Adrenal gland (tissue), 12 donors: ENCODE measurements around the gene BRF1. TPM values are rescaled to one million over a fixed set of nuclear protein-coding genes. Genes with fewer than 3 reads are reported as not detected.

Experiments
- DNase-seq, 7 donors: peaks; one replicate each; pipeline ENCODE4 v3.0.0-alpha.2; 2019 to 2020
- H3K27ac ChIP-seq, 5 donors: fragments of 200-600 bp; sonication (generic) in 4 of 5; 1 replicate in 3 of 5; 2 replicates in 2 of 5; pipeline versions ENCODE4 v1.5.1 to v1.8.0; 2016 to 2020; ENCODE audit warnings: mild to moderate bottlenecking in 1 of 5
- H3K27me3 ChIP-seq: fragments of 200-600 bp; 2 replicates; pipeline ENCODE4 v1.8.0; 2021
- H3K36me3 ChIP-seq, 2 donors: fragments of 200-600 bp; replicated peaks in 1 of 2; 1 replicate in 1 of 2; 2 replicates in 1 of 2; pipeline versions ENCODE4 v1.5.1 to v1.8.0; 2018 to 2022
- H3K4me1 ChIP-seq, 2 donors: fragments of 200-600 bp; replicated peaks in 1 of 2; 1 replicate in 1 of 2; 2 replicates in 1 of 2; pipeline versions ENCODE4 v1.5.1 to v1.8.0; 2018 to 2021
- H3K4me3 ChIP-seq, 4 donors: fragments of 200-600 bp; sonication (generic) in 3 of 4; one replicate each; pipeline ENCODE4 v1.5.1; 2016 to 2018
- H3K9me3 ChIP-seq, 3 donors: fragments of 200-600 bp; sonication (generic) in 1 of 3; replicated peaks in 1 of 3; 1 replicate in 2 of 3; 2 replicates in 1 of 3; pipeline versions ENCODE4 v1.5.1 to v1.8.0; 2016 to 2021
- CTCF ChIP-seq, 6 experiments: fragments of 450-650 bp in 4 of 6; fragments of 200-600 bp in 2 of 6; sonication (generic) in 1 of 6; IDR thresholded peaks; 1 replicate in 5 of 6; 2 replicates in 1 of 6; pipeline versions ENCODE4 v1.5.1 to v1.8.0; 2016 to 2021; ENCODE audit warnings: antibody characterized with exemption in 6 of 6, mild to moderate bottlenecking in 2 of 6, moderate library complexity in 1 of 6
- POLR2A ChIP-seq, 2 donors: fragments of 450-650 bp; IDR thresholded peaks; one replicate each; pipeline ENCODE4 v1.6.1; 2017; ENCODE audit warnings: antibody characterized with exemption in 2 of 2, mild to moderate bottlenecking in 2 of 2, moderate library complexity in 1 of 2
- WGBS, 4 donors: extraction: QIAGEN DNeasy Blood & Tissue Kit in 2 of 4; methylation state at CpG; one replicate each; pipeline versions ENCODE4 v1.1.5 to v1.1.7; 2013 to 2017; 5-methylcytosine and 5-hydroxymethylcytosine counted together
- intact Hi-C, 2 donors: fragments of 100-400 bp; cut with DNase I; formaldehyde crosslinking; loops; one replicate each; pipeline versions ENCODE4 v1.14.1 to v1.15.0; 2022 to 2023
- polyA plus RNA-seq, 3 donors: library from polyadenylated mRNA; stranded (reverse); fragments of 200-250 nt in 2 of 3; fragments of 350-450 nt in 1 of 3; fragmentation: Illumina TruSeq in 1 of 3; extraction: RNeasy Lipid Tissue Mini Kit (QIAGEN cat#74804) in 1 of 3; gene quantifications; one replicate each; pipeline ENCODE4 v1.2.3, GENCODE V29; 2013 to 2014
- total RNA-seq, 9 donors: library from RNA; depleted of rRNA in 4 of 9; stranded (reverse); fragments of >200 nt in 4 of 9; fragments of 120-200 nt in 1 of 9; fragmentation: NEBNext Ultra II Directional in 1 of 9; extraction: Animal tissue kit (Norgen Biotek cat#: 25700) in 1 of 9; gene quantifications; one replicate each; pipeline versions ENCODE4 v1.1.0 to v1.2.4, GENCODE V29; 2013 to 2023
- donor health status: healthy with polysubstance abuse.
- donor health status: Bipolar disorder and iron deficiency.
- donor health status: DM: yes; HTN: yes; CAD: no.
- donor health status: DM: no; HTN: no; CAD: no.
- donor health status: DM: no; HTN: no; CAD: no.
- donor health status: DM: yes; HTN: yes; CAD: no.

Gene BRF1
- total and polyA plus RNA-seq, 12 donors, result 14.0 to 96.9 (median 37.5) TPM

- no peak for TF ChIP-seq CTCF (IDR thresholded peaks at IDR 0.05)
- no peak for TF ChIP-seq POLR2A (IDR thresholded peaks at IDR 0.05)
- Histone ChIP-seq H3K4me1 (peaks cover 0 to 2% of the 10 kb centered on the region in 2 donors), H3K27me3 (no peaks in the 10 kb centered on the region), H3K36me3 (peaks cover 0 to 29% of the 10 kb centered on the region in 2 donors), H3K27ac (no peak overlapping the region), H3K9me3 (no peaks in the 10 kb centered on the region), H3K4me3 (no peak overlapping the region)
- no peak for DNase-seq
- intact Hi-C loops, result no loop called here
- WGBS, 4 donors, result 88 to 98% (median 94%) methylated on average over 8 to 10 of the region's 10 CpGs
These were observed 74.6 kb downstream of the BRF1 start for GRCh38 chr14:105226198-105226597.

DNA sequence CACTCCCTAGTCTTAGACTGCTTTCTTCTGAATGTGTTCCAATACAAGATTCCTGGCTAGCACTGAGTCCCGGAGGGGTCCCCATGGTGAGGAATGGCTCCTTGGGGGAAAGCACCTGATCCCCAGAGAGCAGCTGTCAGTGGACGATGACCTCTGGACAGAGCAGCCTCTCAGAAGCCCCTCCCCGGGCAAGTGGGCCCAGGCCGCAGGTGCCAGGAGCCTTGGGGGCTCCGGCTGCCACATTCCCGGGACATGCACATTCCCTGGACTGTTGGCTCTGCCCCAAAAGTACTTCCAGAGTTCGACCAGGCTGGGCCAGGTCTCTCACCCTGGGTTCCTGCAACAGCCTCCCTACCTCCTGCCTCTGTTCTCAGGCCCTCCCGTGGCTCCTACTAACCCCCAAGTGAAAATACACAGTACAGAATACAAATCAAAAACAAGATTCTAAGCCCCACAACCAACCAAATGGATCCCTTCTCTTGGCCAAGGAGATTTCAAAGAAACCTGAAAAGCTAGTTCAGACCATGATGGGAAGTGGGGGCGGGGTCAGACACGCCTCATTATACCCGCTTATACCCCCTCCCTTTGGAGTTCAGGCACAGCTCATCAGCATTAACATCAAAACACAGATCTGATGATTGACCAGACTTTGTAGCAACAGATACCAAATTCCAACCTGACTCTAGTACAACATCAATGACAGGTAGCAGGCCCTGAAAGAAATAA, 75.8 kb downstream of the BRF1 start:
- Histone ChIP-seq H3K4me3 (no peak overlapping the region), H3K9me3 (no peaks in the 10 kb centered on the region), H3K36me3 (peaks cover 0 to 33% of the 10 kb centered on the region in 2 donors), H3K4me1 (peaks cover 0 to 11% of the 10 kb centered on the region in 2 donors), H3K27me3 (no peaks in the 10 kb centered on the region), H3K27ac (no peak overlapping the region)
- no peak for DNase-seq
- WGBS, 4 donors, result 90 to 98% (median 94%) methylated on average over 5 to 11 of the region's 11 CpGs
- TF ChIP-seq CTCF (IDR thresholded peaks at IDR 0.05) (no peak), POLR2A (IDR thresholded peaks at IDR 0.05) (no peak)
- intact Hi-C loops, result no loop called here

- Histone ChIP-seq H3K36me3 (peaks cover 0 to 44% of the 10 kb centered on the region in 2 donors), H3K27me3 (no peaks in the 10 kb centered on the region)
These were observed 76.8 kb downstream of the BRF1 start for GRCh38 chr14:105223770-105224544.

More at GRCh38 chr14:105223770-105224544, 76.8 kb downstream of the BRF1 start:
- WGBS, 4 donors, result 91 to 97% (median 95%) methylated on average over 15 of the region's 15 CpGs
- no peak overlapping the region for H3K27ac ChIP-seq
- no peak for DNase-seq
- no peak for TF ChIP-seq POLR2A (IDR thresholded peaks at IDR 0.05)
- no peak for TF ChIP-seq CTCF (IDR thresholded peaks at IDR 0.05)
- peaks cover 0 to 11% of the 10 kb centered on the region in 2 donors for H3K4me1 ChIP-seq
- H3K4me3 ChIP-seq, result no peak overlapping the region
- H3K9me3 ChIP-seq, result no peaks in the 10 kb centered on the region
- intact Hi-C loops, result no loop called here
